GM12878 (cell line): ENCODE data around the gene TRAPPC6A. TPM values are rescaled to one million over a fixed set of nuclear protein-coding genes. Genes with fewer than 3 reads are reported as not detected.

ENCODE experiments used
- ATAC-seq: fragments of 200-7000 bp; cut with Tn5 transposase; 3 replicates; pipeline ENCODE4 v1.9.1; 2020; ENCODE audit warnings: mild to moderate bottlenecking, moderate library complexity
- BruUV-seq: library from RNA; stranded (reverse); fragments of 400-500 nt; replicated peaks from 2 replicates; lab custom pipeline; 2021; lab: Mats Ljungman, UMichigan
- CTCF ChIA-PET: fragments of 300-600 bp; sonication (Branson Sonifier 250); formaldehyde crosslinking; extraction: SDS; loops from one replicate; lab custom pipeline; 2021; ENCODE audit warnings: inconsistent platforms; lab: Yijun Ruan, JAX
- POLR2A ChIA-PET: fragments of 350-600 bp; formaldehyde crosslinking; extraction: SDS; loops from one replicate; lab custom pipeline; 2021; ENCODE audit warnings: inconsistent platforms; lab: Charles Lee
- RAD21 ChIA-PET: fragments of 300-600 bp; sonication (Branson Sonifier 250); formaldehyde crosslinking; loops from one replicate; lab custom pipeline; 2023; ENCODE audit warnings: antibody characterized with exemption; ENCODE audit not compliant: unreplicated experiment; lab: Charles Lee
- SMC1A ChIA-PET: fragments of 300-600 bp; sonication (Branson Sonifier 250); formaldehyde crosslinking; loops from one replicate; lab custom pipeline; 2023; ENCODE audit not compliant: unreplicated experiment, uncharacterized antibody; lab: Charles Lee
- DNase-seq: peaks from one replicate; pipeline ENCODE4 v3.0.0-alpha.2; 2011; ENCODE audit warnings: low read depth, low spot score
- FAIRE-seq: peaks from 3 replicates; lab custom pipeline; 2011; peaks lifted over from hg19 to GRCh38; lab: Jason Lieb, UNC
- H2AFZ ChIP-seq: 2 replicates; pipeline ENCODE4 v1.6.0; 2011; ENCODE audit warnings: low read depth, low read length, control low read depth; ENCODE audit not compliant: control insufficient read depth
- H3K27ac ChIP-seq: 2 replicates; pipeline ENCODE4 v1.5.1; 2011; ENCODE audit warnings: control low read depth; ENCODE audit not compliant: control insufficient read depth, insufficient read depth
- H3K27me3 ChIP-seq, 2 experiments: replicated peaks in 1 of 2; 2 replicates each; pipeline versions ENCODE4 v1.6.0 to v1.6.1; 2011; ENCODE audit warnings: low read length in 1 of 2; ENCODE audit not compliant: control insufficient read depth in 2 of 2, insufficient read depth in 2 of 2
- H3K36me3 ChIP-seq, 2 experiments: 2 replicates each; pipeline ENCODE4 v1.5.1; 2011; ENCODE audit warnings: low read length in 1 of 2; ENCODE audit not compliant: control insufficient read depth in 2 of 2, insufficient read depth in 2 of 2
- H3K4me1 ChIP-seq: 2 replicates; pipeline ENCODE4 v1.6.1; 2011; ENCODE audit warnings: mild to moderate bottlenecking, low read length, moderate library complexity, mixed read lengths; ENCODE audit not compliant: control insufficient read depth, insufficient read depth
- H3K4me2 ChIP-seq: 2 replicates; pipeline ENCODE4 v1.6.0; 2011; ENCODE audit warnings: control low read depth; ENCODE audit not compliant: control insufficient read depth, insufficient read depth
- H3K4me3 ChIP-seq: fragments of 200-600 bp; sonication (generic); 2 replicates; pipeline ENCODE4 v1.5.1; 2016
- H3K79me2 ChIP-seq: 2 replicates; pipeline ENCODE4 v1.6.0; 2011; ENCODE audit warnings: low read length; ENCODE audit not compliant: control insufficient read depth, insufficient read depth
- H3K9ac ChIP-seq: 2 replicates; pipeline ENCODE4 v1.8.0; 2011; ENCODE audit warnings: low read length, control low read depth, mixed read lengths; ENCODE audit not compliant: control insufficient read depth, insufficient read depth
- H3K9me3 ChIP-seq: replicated peaks from 3 replicates; pipeline ENCODE4 v1.5.1; 2011; ENCODE audit warnings: mild to moderate bottlenecking, low read length; ENCODE audit not compliant: control insufficient read depth, insufficient read depth
- H4K20me1 ChIP-seq: 2 replicates; pipeline ENCODE4 v1.6.0; 2011; ENCODE audit not compliant: control insufficient read depth, insufficient read depth
- ATF2 ChIP-seq: IDR thresholded peaks from 2 replicates; pipeline ENCODE4 v1.6.1; 2012; ENCODE audit warnings: low read length, inconsistent platforms
- ATF7 ChIP-seq: fragments of 450-650 bp; IDR thresholded peaks from 2 replicates; pipeline ENCODE4 v1.6.1; 2016; ENCODE audit warnings: low read depth, mild to moderate bottlenecking
- BACH1 ChIP-seq: fragments of 450-650 bp; IDR thresholded peaks from 2 replicates; pipeline ENCODE4 v1.6.1; 2017; ENCODE audit warnings: mild to moderate bottlenecking, borderline replicate concordance
- BCL11A ChIP-seq: IDR thresholded peaks from 2 replicates; pipeline ENCODE4 v1.6.1; 2011; ENCODE audit warnings: low read depth, low read length
- BMI1 ChIP-seq: fragments of 450-650 bp; IDR thresholded peaks from 2 replicates; pipeline ENCODE4 v1.6.1; 2016; ENCODE audit warnings: mild to moderate bottlenecking, moderate library complexity, borderline replicate concordance
- CBX3 ChIP-seq: fragments of 200-600 bp; sonication (generic); IDR thresholded peaks from 2 replicates; pipeline ENCODE4 v1.6.1; 2016; ENCODE audit warnings: low read depth, borderline replicate concordance
- ELK1 ChIP-seq: IDR thresholded peaks from 2 replicates; pipeline ENCODE4 v1.6.1; 2012; ENCODE audit warnings: low read depth, low read length, improper control_type of control experiment
- GATAD2B ChIP-seq: fragments of 450-650 bp; conservative IDR thresholded peaks from 2 replicates; pipeline ENCODE4 v1.6.1; 2017; ENCODE audit warnings: low read depth, mild to moderate bottlenecking, moderate library complexity
- KAT2A ChIP-seq: conservative IDR thresholded peaks from 2 replicates; pipeline ENCODE4 v1.6.1; 2011; ENCODE audit warnings: low read depth, low read length; ENCODE audit not compliant: control insufficient read depth
- NBN ChIP-seq: fragments of 450-650 bp; IDR thresholded peaks from 2 replicates; pipeline ENCODE4 v1.6.1; 2016
- NR2C2 ChIP-seq: IDR thresholded peaks from 2 replicates; pipeline ENCODE4 v1.6.1; 2011; ENCODE audit warnings: borderline replicate concordance, low read depth; ENCODE audit not compliant: control insufficient read depth, insufficient read length
- NR2F1 ChIP-seq: fragments of 450-650 bp; conservative IDR thresholded peaks from 2 replicates; pipeline ENCODE4 v1.6.1; 2017; ENCODE audit warnings: mild to moderate bottlenecking
- POLR2AphosphoS5 ChIP-seq: IDR thresholded peaks from 2 replicates; pipeline ENCODE4 v1.6.1; 2011; ENCODE audit warnings: mild to moderate bottlenecking, low read length, inconsistent platforms
- REST ChIP-seq: IDR thresholded peaks from 2 replicates; pipeline ENCODE4 v1.6.1; 2012; ENCODE audit warnings: mild to moderate bottlenecking, low read depth, low read length
- RFX5 ChIP-seq: IDR thresholded peaks from 2 replicates; pipeline ENCODE4 v1.6.1; 2011; ENCODE audit warnings: low read depth, low read length, improper control_type of control experiment
- SMC3 ChIP-seq: IDR thresholded peaks from 2 replicates; pipeline ENCODE4 v1.6.1; 2011; ENCODE audit warnings: low read length, improper control_type of control experiment, borderline replicate concordance
- SREBF1 ChIP-seq: IDR thresholded peaks from 2 replicates; pipeline ENCODE4 v1.6.1; 2012; ENCODE audit warnings: mild to moderate bottlenecking, low read length
- SUZ12 ChIP-seq: fragments of 200-600 bp; sonication (generic); IDR thresholded peaks from one replicate; pipeline ENCODE4 v1.6.1; 2018; ENCODE audit warnings: antibody characterized with exemption, mild to moderate bottlenecking; ENCODE audit not compliant: unreplicated experiment
- TAF1 ChIP-seq: IDR thresholded peaks from 2 replicates; pipeline ENCODE4 v1.6.1; 2011; ENCODE audit warnings: mild to moderate bottlenecking, low read depth, low read length, borderline replicate concordance
- WGBS: methylation state at CpG from one replicate; pipeline ENCODE4 v1.1.6; 2016; ENCODE audit warnings: low lambda C conversion rate; ENCODE audit not compliant: insufficient replicate concordance, insufficient coverage; ENCODE audit errors: missing lambda C conversion rate; 5-methylcytosine and 5-hydroxymethylcytosine counted together
- in situ Hi-C: fragments of 300-500 bp; cut with MboI; formaldehyde crosslinking; loops from 9 replicates; pipeline ENCODE4 v1.14.3; 2018; ENCODE audit warnings: mixed read lengths
- intact Hi-C: fragments of 100-400 bp; cut with micrococcal nuclease; formaldehyde crosslinking; loops from one replicate; pipeline ENCODE4 v1.14.2; 2022; ENCODE audit not compliant: unreplicated experiment
- polyA plus RNA-seq, 11 experiments: library from polyadenylated mRNA; depleted of rRNA in 4 of 11; unstranded in 6 of 11; stranded (reverse) in 5 of 11; fragments of >200 nt; fragmentation: Nextera tagmentation in 4 of 11; fragmentation: Illumina TruSeq in 1 of 11; extraction: Ambion mirVana in 4 of 11; extraction: Trizol in 1 of 11; gene quantifications; 1 replicate in 1 of 11; 2 replicates in 10 of 11; pipeline versions ENCODE4 v1.2.1 to v1.2.3, GENCODE V29; 2011 to 2016; ENCODE audit warnings: inconsistent platforms in 2 of 11, missing spikeins in 2 of 11, low read depth in 1 of 11
- total RNA-seq, 4 experiments: library from RNA; depleted of rRNA in 3 of 4; stranded (reverse); fragments of >200 nt in 3 of 4; fragmentation: Illumina TruSeq in 1 of 4; extraction: Trizol in 1 of 4; gene quantifications; 2 replicates each; pipeline versions ENCODE4 v1.2.1 to v1.2.3, GENCODE V29; 2013 to 2021

TRAPPC6A gene
- total and polyA plus RNA-seq, 10 of the 15 experiments (the other 5 are each of a cell fraction or from before 2014, with no cell fraction given): 1.8 to 83.9 (median 35.8) TPM

GRCh38 chr19:45205810-45206209 lies 27.8 kb upstream of the TRAPPC6A start (continued):
- TF ChIP-seq REST: no peak
- no peak for TF ChIP-seq NBN
- TF ChIP-seq BCL11A: no peak
- TF ChIP-seq SMC3: no peak

GRCh38 chr19:45202637-45203036 lies 24.6 kb upstream of the TRAPPC6A start:
- DNase-seq (no peak), FAIRE-seq (no peak), ATAC-seq (no peak)
- no peak overlapping the region for H3K9ac ChIP-seq
- no peaks in the 10 kb centered on the region for H3K27me3 ChIP-seq
- TF ChIP-seq ELK1: no peak
- TF ChIP-seq CBX3: no peak
- TF ChIP-seq POLR2AphosphoS5: no peak
- no peak for TF ChIP-seq KAT2A
- TF ChIP-seq TAF1: no peak
- no peak for TF ChIP-seq BACH1
- no peak for TF ChIP-seq SREBF1
- no peak for TF ChIP-seq ATF2
- TF ChIP-seq GATAD2B: no peak
- TF ChIP-seq RFX5: no peak
- TF ChIP-seq SUZ12: no peak
- no peak for TF ChIP-seq NR2F1
- no peak for TF ChIP-seq ATF7
- TF ChIP-seq BMI1: no peak
- TF ChIP-seq NR2C2: no peak
- no peak overlapping the region for H3K4me3 ChIP-seq
- no peak overlapping the region for H3K27ac ChIP-seq
- in situ Hi-C loops: no loop called here
- SMC1A ChIA-PET: interaction anchor here (0.6 kb wide), 1 partner anchor 418 kb away, joined by 3 read pairs; no protein-coding TSS in a partner anchor
- WGBS: 54% methylated on average over 6 of the region's 6 CpGs
- H3K9me3 ChIP-seq: no peaks in the 10 kb centered on the region; the same call in 2 of the 3 replicates
- POLR2A ChIA-PET: no interaction called here
- H3K36me3 ChIP-seq: no peaks in the 10 kb centered on the region
- no peak overlapping the region for H2AFZ ChIP-seq
- intact Hi-C loops: no loop called here
- H3K79me2 ChIP-seq: no peaks in the 10 kb centered on the region
- no peak overlapping the region for H3K4me2 ChIP-seq
- no peaks in the 10 kb centered on the region for H4K20me1 ChIP-seq
- BruUV-seq: no TSS peak
- RAD21 ChIA-PET: no interaction called here
- CTCF ChIA-PET: no interaction called here
- no peaks in the 10 kb centered on the region for H3K4me1 ChIP-seq
